Effector CD8-positive, alpha-beta T cell (primary cell): ENCODE measurements around the gene GPN2.

ENCODE experiments used
- DNase-seq: peaks from one replicate; lab custom pipeline; 2025; lab: John Stamatoyannopoulos, UW
- total RNA-seq, 4 experiments: gene quantifications; one replicate each; lab custom pipeline; 2026; lab: John Stamatoyannopoulos, UW

Gene GPN2
- total RNA-seq, result 50.0 to 81.9 (median 72.7) reads per million in 4 experiments

- DNase-seq, result peak; percentile 66
Observed at GRCh38 chr1:26889551-26890466, at the start of gene GPN2. GPN2 (minus strand) TSS chr1:26890283; CDS start chr1:26890096, 187 bp downstream.

GRCh38 chr1:26938659-26939025 lies 48.6 kb upstream of the GPN2 start:
- DNase-seq, result no peak

GRCh38 chr1:26938004-26938658 lies 48.0 kb upstream of the GPN2 start:
- DNase-seq, result no peak

GRCh38 chr1:26936823-26937222 lies 46.7 kb upstream of the GPN2 start:
- no peak for DNase-seq

- no peak for DNase-seq
Observed at GRCh38 chr1:26932531-26932930, 42.4 kb upstream of the GPN2 start.

- no peak for DNase-seq
Observed at GRCh38 chr1:26923711-26924110, 33.6 kb upstream of the GPN2 start.

- no peak for DNase-seq
Observed at GRCh38 chr1:26922901-26923300, 32.8 kb upstream of the GPN2 start.

GRCh38 chr1:26922431-26922729 lies 32.3 kb upstream of the GPN2 start:
- no peak for DNase-seq

- DNase-seq, result peak; percentile 93
Observed at GRCh38 chr1:26921540-26922430, 31.7 kb upstream of the GPN2 start, which contains the start of gene NUDC. NUDC (plus strand) TSS chr1:26921743; CDS start chr1:26921849, 106 bp downstream.

GRCh38 chr1:26921126-26921539 lies 31.1 kb upstream of the GPN2 start:
- no peak for DNase-seq

GRCh38 chr1:26915204-26915842 lies 25.2 kb upstream of the GPN2 start:
- DNase-seq, result no peak

GRCh38 chr1:26913754-26914619 lies 23.9 kb upstream of the GPN2 start, which contains the start of gene NR0B2:
NR0B2 (minus strand) TSS chr1:26913975; CDS start chr1:26913940, 35 bp downstream.
- DNase-seq, result no peak

GRCh38 chr1:26913389-26913753 lies 23.3 kb upstream of the GPN2 start:
- DNase-seq, result no peak

GRCh38 chr1:26912147-26912490 lies 22.0 kb upstream of the GPN2 start:
- no peak for DNase-seq

GRCh38 chr1:26911399-26912146 lies 21.5 kb upstream of the GPN2 start:
- no peak for DNase-seq

GRCh38 chr1:26910343-26911160 lies 20.5 kb upstream of the GPN2 start:
- no peak for DNase-seq

GRCh38 chr1:26909951-26910342 lies 19.9 kb upstream of the GPN2 start:
- DNase-seq, result no peak

- DNase-seq, result no peak
Observed at GRCh38 chr1:26907071-26907917, 17.2 kb upstream of the GPN2 start.
